PC-3 (cell line): ENCODE data around the gene ST7. TPM values are rescaled to one million over a fixed set of nuclear protein-coding genes. Genes with fewer than 3 reads are reported as not detected.

ENCODE experiments used
- ATAC-seq: fragments of 200-7000 bp; cut with Tn5 transposase; 2 replicates; pipeline ENCODE4 v1.9.1; 2020; ENCODE audit warnings: mild to moderate bottlenecking, moderate library complexity
- BruUV-seq: library from RNA; stranded (reverse); fragments of 400-500 nt; replicated peaks from 2 replicates; lab custom pipeline; 2021; lab: Mats Ljungman, UMichigan
- CTCF ChIA-PET: fragments of 300-600 bp; sonication (Branson Sonifier 250); formaldehyde crosslinking; loops from one replicate; lab custom pipeline; 2022; ENCODE audit warnings: antibody characterized with exemption; lab: Charles Lee
- POLR2A ChIA-PET: fragments of 300-600 bp; sonication (Branson Sonifier 250); formaldehyde crosslinking; loops from one replicate; lab custom pipeline; 2022; ENCODE audit warnings: antibody characterized with exemption; ENCODE audit not compliant: unreplicated experiment; lab: Charles Lee
- DNase-seq: peaks from one replicate; pipeline ENCODE4 v3.0.0-alpha.2; 2015
- H2AFZ ChIP-seq: fragments of 300-600 bp; sonication (generic); 2 replicates; pipeline ENCODE4 v1.6.0; 2016; ENCODE audit warnings: antibody characterized with exemption, low read length
- H3F3A ChIP-seq: fragments of 300-600 bp; sonication (generic); one replicate; pipeline ENCODE4 v1.6.0; 2017; ENCODE audit warnings: antibody characterized with exemption, low read length, control low read depth, mild to moderate bottlenecking; ENCODE audit not compliant: unreplicated experiment
- H3K27ac ChIP-seq: fragments of 300-600 bp; sonication (generic); 2 replicates; pipeline ENCODE4 v1.5.1; 2016; ENCODE audit warnings: mild to moderate bottlenecking, low read length
- H3K27me3 ChIP-seq: fragments of 300-600 bp; sonication (generic); 2 replicates; pipeline ENCODE4 v1.6.1; 2016; ENCODE audit warnings: low read length, mixed read lengths
- H3K36me3 ChIP-seq: fragments of 300-600 bp; sonication (generic); 2 replicates; pipeline ENCODE4 v1.6.1; 2016; ENCODE audit warnings: low read depth, mixed run types, low read length, mixed read lengths
- H3K4me1 ChIP-seq: fragments of 300-600 bp; sonication (generic); 2 replicates; pipeline ENCODE4 v1.5.1; 2016; ENCODE audit warnings: low read length; ENCODE audit not compliant: insufficient read depth
- H3K4me2 ChIP-seq: fragments of 300-600 bp; sonication (generic); 2 replicates; pipeline ENCODE4 v1.6.0; 2016; ENCODE audit warnings: low read length
- H3K4me3 ChIP-seq: fragments of 300-600 bp; sonication (generic); 2 replicates; pipeline ENCODE4 v1.5.1; 2016; ENCODE audit warnings: mild to moderate bottlenecking, low read length, mixed read lengths
- H3K79me2 ChIP-seq: fragments of 300-600 bp; sonication (generic); 2 replicates; pipeline ENCODE4 v1.6.1; 2017; ENCODE audit warnings: low read length, mixed read lengths
- H3K9ac ChIP-seq: fragments of 300-600 bp; sonication (generic); 2 replicates; pipeline ENCODE4 v1.6.0; 2016; ENCODE audit warnings: mild to moderate bottlenecking, low read length
- H3K9me2 ChIP-seq: fragments of 300-600 bp; sonication (generic); replicated peaks from 2 replicates; pipeline ENCODE4 v1.6.1; 2016; ENCODE audit warnings: mixed run types, low read length, mixed read lengths
- H3K9me3 ChIP-seq: fragments of 300-600 bp; sonication (generic); 2 replicates; pipeline ENCODE4 v1.6.1; 2016; ENCODE audit warnings: low read length, mixed read lengths
- H4K20me1 ChIP-seq: fragments of 300-600 bp; sonication (generic); 2 replicates; pipeline ENCODE4 v1.6.1; 2016; ENCODE audit warnings: low read length, mixed read lengths
- EZH2 ChIP-seq: fragments of 300-600 bp; sonication (generic); IDR thresholded peaks from one replicate; pipeline ENCODE4 v1.6.1; 2017; ENCODE audit warnings: antibody characterized with exemption, mild to moderate bottlenecking, low read length; ENCODE audit not compliant: unreplicated experiment
- EZH2phosphoT487 ChIP-seq: fragments of 300-600 bp; sonication (generic); IDR thresholded peaks from 2 replicates; pipeline ENCODE4 v1.6.1; 2018; ENCODE audit warnings: mild to moderate bottlenecking, antibody characterized with exemption, low read length, borderline replicate concordance
- intact Hi-C: fragments of 100-400 bp; cut with micrococcal nuclease; formaldehyde crosslinking; loops from 2 replicates; pipeline ENCODE4 v1.9.0; 2023
- total RNA-seq: library from RNA; depleted of rRNA; stranded (reverse); fragments of >200 nt; gene quantifications from 2 replicates; pipeline ENCODE4 v1.2.3, GENCODE V29; 2014
- TF ChIP-seq, protein P1 (sequence below): fragments of 300-600 bp; sonication (generic); conservative IDR thresholded peaks from 2 replicates; pipeline ENCODE4 v1.5.1; 2017; ENCODE audit warnings: antibody characterized with exemption, low read depth, mild to moderate bottlenecking, low read length

Gene ST7
- total RNA-seq, 1 experiment from 2014 or later, result 19.7 TPM

DNA sequence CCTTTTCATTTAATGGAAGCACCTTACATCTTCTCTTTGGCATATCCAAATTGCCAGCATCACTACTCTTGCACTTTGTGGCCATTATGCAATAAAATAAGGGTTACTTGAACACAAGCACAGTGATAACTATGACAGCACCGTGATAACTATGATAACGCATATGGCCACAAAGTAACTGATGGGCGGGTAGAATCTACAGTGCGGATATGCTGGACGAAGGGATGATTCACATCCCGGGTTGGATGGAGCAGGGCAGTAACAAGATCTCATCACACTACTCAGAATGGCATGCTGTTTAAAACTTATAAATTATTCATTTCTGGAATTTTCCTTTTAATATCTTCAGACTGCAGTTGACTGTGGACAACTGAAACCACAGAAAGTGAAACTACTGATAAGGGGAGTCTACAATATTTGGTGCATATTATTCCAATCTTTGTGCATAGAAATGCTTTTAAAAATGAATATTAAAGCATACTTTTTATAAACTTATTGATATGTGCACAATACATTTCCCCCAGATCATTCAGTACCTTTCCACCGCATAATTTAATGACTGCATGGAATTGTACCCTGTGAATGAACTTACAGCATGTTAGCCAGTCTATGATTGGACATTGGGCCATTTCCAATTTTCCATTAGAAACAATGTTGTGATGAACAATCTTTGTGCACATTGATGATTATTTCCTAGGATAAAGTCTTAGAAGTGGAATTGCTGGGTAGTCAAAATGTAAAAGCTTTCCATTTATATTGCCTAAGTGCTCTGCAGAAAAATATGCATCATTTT lies 233.1 kb downstream of the ST7 start:
- Histone ChIP-seq H3K4me2 (no peak overlapping the region), H3K27ac (no peak overlapping the region), H3K79me2 (no peaks in the 10 kb centered on the region), H3K9me2 (no peaks in the 10 kb centered on the region), H3K4me1 (no peaks in the 10 kb centered on the region), H3K27me3 (no peaks in the 10 kb centered on the region), H3F3A (no peaks in the 10 kb centered on the region), H2AFZ (no peak overlapping the region), H3K36me3 (no peaks in the 10 kb centered on the region), H3K9ac (no peak overlapping the region), H3K4me3 (no peak overlapping the region), H3K9me3 (no peaks in the 10 kb centered on the region), H4K20me1 (no peaks in the 10 kb centered on the region)
- POLR2A ChIA-PET, result no interaction called here
- TF ChIP-seq EZH2 (no peak), EZH2phosphoT487 (no peak)
- TF ChIP-seq, protein P1, sequence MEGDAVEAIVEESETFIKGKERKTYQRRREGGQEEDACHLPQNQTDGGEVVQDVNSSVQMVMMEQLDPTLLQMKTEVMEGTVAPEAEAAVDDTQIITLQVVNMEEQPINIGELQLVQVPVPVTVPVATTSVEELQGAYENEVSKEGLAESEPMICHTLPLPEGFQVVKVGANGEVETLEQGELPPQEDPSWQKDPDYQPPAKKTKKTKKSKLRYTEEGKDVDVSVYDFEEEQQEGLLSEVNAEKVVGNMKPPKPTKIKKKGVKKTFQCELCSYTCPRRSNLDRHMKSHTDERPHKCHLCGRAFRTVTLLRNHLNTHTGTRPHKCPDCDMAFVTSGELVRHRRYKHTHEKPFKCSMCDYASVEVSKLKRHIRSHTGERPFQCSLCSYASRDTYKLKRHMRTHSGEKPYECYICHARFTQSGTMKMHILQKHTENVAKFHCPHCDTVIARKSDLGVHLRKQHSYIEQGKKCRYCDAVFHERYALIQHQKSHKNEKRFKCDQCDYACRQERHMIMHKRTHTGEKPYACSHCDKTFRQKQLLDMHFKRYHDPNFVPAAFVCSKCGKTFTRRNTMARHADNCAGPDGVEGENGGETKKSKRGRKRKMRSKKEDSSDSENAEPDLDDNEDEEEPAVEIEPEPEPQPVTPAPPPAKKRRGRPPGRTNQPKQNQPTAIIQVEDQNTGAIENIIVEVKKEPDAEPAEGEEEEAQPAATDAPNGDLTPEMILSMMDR, result no peak
- intact Hi-C loops, result no loop called here
- no peak for DNase-seq
- CTCF ChIA-PET, result no interaction called here
- BruUV-seq, result no TSS peak
- no peak for ATAC-seq

DNA sequence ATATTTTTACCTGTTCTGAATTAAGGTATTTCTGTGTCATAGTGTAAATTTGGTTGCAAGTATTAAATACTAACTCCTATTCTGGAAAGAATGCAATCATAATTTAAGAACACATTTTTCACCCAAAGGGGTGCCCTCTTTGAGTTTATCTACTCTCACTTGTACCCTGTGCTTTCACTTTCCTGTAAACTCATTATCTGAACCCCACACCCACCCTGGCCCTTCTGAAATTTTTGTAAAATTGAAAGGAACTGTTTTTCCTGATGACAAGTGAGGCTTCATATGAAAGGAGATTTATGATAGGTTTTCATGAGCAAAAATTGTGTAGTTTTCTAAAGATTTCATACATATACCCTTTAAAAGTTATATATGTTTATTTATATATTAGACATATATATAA lies 235.1 kb downstream of the ST7 start:
- no TSS peak for BruUV-seq
- no peaks in the 10 kb centered on the region for H3F3A ChIP-seq
- no peaks in the 10 kb centered on the region for H3K4me1 ChIP-seq
- intact Hi-C loops, result no loop called here
- no peak overlapping the region for H3K4me2 ChIP-seq
- DNase-seq (no peak), ATAC-seq (no peak)
- H3K36me3 ChIP-seq, result no peaks in the 10 kb centered on the region
- no peaks in the 10 kb centered on the region for H4K20me1 ChIP-seq
- TF ChIP-seq EZH2, result no peak
- TF ChIP-seq EZH2phosphoT487, result no peak
- TF ChIP-seq, protein P1, result no peak
- H2AFZ ChIP-seq, result no peak overlapping the region
- ChIA-PET CTCF (no interaction called here), POLR2A (no interaction called here)
- H3K27me3 ChIP-seq, result no peaks in the 10 kb centered on the region
- H3K27ac ChIP-seq, result no peak overlapping the region
- H3K79me2 ChIP-seq, result no peaks in the 10 kb centered on the region
- H3K9me2 ChIP-seq, result no peaks in the 10 kb centered on the region
- no peaks in the 10 kb centered on the region for H3K9me3 ChIP-seq
- H3K4me3 ChIP-seq, result no peak overlapping the region
- H3K9ac ChIP-seq, result no peak overlapping the region

- Histone ChIP-seq H3K9me3 (no peaks in the 10 kb centered on the region), H3K4me3 (no peak overlapping the region), H3K9ac (no peak overlapping the region), H3K27ac (no peak overlapping the region), H3K27me3 (no peaks in the 10 kb centered on the region), H3K9me2 (no peaks in the 10 kb centered on the region), H3K79me2 (no peaks in the 10 kb centered on the region), H2AFZ (no peak overlapping the region), H3K4me2 (no peak overlapping the region), H4K20me1 (no peaks in the 10 kb centered on the region), H3F3A (no peaks in the 10 kb centered on the region), H3K36me3 (no peaks in the 10 kb centered on the region), H3K4me1 (no peaks in the 10 kb centered on the region)
- POLR2A ChIA-PET, result no interaction called here
- TF ChIP-seq, protein P1, result no peak
- no peak for TF ChIP-seq EZH2
- TF ChIP-seq EZH2phosphoT487, result no peak
- ATAC-seq (no peak), DNase-seq (no peak)
- no TSS peak for BruUV-seq
- CTCF ChIA-PET, result no interaction called here
- intact Hi-C loops, result no loop called here
Measured at GRCh38 chr7:117188949-117189592, 235.8 kb downstream of the ST7 start.
